ENCODE measurements around the gene CHST14.

The CHST14 gene, protein sequence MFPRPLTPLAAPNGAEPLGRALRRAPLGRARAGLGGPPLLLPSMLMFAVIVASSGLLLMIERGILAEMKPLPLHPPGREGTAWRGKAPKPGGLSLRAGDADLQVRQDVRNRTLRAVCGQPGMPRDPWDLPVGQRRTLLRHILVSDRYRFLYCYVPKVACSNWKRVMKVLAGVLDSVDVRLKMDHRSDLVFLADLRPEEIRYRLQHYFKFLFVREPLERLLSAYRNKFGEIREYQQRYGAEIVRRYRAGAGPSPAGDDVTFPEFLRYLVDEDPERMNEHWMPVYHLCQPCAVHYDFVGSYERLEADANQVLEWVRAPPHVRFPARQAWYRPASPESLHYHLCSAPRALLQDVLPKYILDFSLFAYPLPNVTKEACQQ

DNA sequence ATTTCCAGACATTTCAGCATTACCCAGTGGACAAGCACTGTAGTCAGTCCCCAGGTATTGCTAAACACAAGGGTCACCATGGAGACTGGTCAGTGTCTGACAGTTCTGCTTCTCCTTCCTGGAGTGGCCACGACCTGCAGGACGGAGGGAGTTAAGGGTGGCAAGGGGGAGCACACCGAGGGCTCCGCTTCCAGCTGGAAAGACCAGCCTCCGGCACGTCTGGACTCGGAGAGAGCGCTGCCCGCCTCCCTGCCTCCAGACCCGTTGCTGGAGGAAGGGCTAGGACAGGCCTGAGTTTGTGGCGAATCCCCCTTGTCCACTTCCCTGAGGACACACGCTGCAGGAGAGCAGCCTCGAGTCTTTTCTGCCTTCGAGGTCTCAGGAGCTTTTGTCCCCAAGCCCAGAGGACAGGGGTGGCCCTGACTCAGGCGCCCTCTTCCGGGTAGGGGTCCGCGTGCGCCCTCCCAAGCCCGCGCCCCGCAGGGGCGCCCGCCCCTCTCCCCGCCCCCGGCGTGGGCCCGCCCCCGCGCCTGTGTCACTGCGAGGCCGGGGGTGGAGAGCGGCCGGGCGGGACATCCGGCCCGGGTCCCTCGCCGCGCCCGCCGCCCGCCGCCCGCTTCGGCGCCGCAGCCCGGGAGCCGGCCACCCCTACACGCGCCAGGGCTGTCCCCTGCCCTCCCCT, at the start of gene CHST14:
TSS of gene CHST14 (plus strand) at position 562 of the 682 bp plus-strand sequence. CDS start 230 bp downstream, outside the sequence.
- peak; percentile 61 for DNase-seq (ENCODE audit: low spot score)

DNA sequence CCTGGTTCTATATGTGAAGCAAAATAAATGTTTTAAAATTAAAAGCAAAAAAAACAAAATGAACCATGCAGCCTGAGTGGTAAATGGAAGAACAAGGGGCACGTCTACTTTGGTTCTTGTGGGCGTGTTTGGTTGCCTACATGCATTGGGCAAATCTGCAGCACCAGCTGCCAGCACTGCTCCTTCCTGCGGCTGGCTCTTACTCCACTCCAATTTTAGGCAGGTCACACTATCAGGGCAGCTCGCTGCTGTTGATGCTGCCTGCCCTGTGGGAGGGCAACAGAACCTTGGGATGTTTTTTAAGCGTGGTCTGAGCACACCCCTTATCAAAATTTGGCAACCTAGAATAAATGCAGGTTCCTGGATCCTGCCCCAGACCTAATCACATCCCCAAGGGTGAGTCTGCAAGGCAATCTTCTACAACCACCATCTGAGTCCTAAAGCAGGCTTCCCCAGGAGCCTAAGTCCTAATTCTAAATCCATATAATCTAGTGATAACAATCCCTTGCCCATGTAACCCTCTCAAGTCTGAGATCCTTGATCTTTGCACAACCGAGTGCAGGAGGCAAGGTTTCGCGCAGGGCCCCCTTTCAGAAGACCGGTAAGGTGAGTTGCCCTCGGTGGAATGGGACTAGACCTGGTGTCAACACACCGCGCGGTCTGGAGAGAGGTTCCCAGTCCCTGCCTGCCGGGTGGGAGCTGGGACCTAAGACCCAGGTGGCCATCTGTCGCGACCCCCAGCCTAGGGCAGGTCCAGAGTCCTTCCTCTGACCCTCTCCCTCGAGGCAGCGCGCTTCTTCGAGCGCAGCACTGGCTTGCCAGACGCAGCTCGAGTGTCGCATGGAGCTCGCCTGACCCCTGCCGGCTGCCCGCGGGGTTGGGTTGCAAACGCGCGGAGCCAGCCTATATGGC, 49.3 kb upstream of the CHST14 start:
- peak; percentile 75 for DNase-seq (ENCODE audit: low spot score)

DNA sequence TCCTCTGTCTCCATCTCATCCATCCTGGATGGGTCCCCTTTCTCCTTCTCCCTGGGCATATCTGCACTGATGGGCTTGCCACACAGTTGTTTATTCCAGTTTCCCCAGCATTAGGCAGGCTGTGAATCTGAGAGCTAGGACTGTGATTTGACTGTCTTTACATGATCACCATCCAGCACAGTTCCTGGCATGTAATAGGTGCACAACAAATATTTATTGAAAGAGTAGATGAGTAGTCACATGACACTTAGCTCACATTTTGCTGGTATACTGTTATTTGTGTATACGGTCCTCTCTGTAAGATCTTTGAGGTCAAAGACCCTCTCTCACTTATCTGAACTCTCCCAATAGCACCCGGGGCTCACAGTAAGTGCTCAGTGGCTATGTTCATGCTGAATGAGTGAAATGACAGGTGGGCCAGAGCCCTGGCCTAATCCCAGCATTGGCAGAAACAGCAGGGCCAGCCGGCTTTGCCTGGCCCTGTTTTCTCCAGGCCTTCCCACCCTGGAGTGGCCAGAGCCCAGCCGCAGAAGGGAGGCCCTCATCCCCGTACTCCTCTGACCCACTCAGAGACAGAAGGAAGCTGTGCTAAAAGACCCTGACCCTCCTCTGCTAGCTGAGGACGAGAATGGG, 46.2 kb upstream of the CHST14 start:
- DNase-seq (ENCODE audit: low spot score), result no peak

DNA sequence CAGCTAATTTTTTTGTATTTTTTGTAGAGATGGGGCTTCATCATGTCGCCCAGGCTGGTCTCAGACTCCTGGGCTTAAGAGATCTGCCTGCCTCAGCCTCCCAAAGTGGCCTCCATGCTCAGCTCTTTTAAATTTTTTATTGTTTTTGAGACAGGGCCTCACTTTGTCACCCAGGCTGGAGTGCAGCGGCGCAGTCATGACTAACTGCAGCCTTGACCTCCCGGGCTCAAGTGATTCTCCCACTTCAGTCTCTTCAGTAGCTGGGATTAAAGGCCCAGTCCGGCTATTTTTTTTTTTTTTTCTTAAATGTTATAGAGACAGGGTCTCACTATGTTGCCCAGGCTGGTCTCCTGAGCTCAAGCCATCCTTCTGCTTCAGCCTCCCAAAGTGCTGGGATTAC, 45.1 kb upstream of the CHST14 start:
- DNase-seq (ENCODE audit: low spot score), result no peak

DNA sequence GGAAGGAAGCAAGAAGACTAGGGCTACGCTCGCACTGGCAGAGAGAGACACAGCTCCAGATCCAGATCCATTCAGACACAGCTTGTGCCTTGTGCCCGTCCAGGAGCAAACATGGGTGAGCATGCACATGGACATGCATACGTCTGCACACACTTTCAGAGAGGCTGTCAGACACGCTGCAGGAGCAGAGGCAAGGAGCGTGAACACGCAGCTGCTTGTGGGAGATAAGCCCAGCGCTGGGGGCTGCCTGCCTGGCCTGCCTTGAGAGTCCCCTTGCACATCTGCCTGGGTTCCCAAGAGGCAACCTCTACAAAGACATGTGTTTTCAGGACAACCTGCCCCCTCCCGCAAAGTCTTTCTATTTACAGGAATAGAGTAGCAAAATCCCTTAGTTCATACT, 43.6 kb upstream of the CHST14 start:
- no peak for DNase-seq (ENCODE audit: low spot score)

DNA sequence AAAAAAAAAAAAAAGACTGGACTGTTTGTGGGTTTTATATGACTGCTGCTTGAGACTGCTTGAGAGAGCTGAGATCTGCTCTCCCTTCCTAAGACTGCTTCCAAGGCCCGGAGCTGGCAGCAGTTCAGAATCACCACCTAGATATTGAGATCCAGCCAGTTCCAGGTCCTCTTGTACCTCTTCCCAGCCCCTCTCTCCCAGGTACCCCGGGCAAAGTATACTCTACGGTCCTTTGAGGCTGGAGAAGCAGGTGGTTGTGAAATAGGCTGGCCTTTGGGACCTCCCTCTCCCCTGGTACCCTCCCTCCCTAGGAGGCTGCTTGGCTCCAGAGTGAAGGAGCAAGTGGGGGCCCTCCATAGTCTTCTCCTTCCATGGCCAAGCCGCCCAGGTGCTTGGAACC, 42.6 kb upstream of the CHST14 start:
- DNase-seq (ENCODE audit: low spot score), result no peak

DNA sequence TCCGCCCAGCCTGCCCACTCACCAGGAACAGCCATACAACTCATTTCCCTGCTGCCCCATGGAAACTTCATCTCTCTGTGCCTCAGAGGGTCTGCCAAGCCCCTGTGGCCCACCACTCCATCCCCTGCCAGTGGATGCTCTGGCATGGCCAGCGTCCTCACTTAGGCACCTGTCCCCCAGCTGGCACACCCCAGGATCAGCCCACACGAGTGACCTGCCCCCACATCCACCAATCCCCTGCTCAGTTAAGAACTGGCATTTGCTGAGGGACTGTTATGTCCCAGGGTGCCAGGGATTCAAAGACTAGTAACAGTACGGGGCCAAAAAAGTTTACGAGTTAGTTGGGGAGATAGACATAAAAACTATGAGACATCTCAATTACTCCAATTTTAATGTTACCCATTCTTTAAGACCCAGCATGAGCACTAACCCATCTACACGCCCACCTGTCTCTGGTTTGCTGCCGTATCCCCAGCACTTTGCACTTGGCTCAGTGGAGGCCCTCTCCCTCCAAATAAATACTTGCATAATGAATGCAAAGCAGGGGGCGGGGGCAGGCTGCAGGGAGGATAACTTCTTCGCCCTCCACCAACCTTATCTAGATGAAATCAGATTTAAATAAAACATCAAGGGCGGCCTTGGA, 41.6 kb upstream of the CHST14 start:
- DNase-seq (ENCODE audit: low spot score), result no peak

DNA sequence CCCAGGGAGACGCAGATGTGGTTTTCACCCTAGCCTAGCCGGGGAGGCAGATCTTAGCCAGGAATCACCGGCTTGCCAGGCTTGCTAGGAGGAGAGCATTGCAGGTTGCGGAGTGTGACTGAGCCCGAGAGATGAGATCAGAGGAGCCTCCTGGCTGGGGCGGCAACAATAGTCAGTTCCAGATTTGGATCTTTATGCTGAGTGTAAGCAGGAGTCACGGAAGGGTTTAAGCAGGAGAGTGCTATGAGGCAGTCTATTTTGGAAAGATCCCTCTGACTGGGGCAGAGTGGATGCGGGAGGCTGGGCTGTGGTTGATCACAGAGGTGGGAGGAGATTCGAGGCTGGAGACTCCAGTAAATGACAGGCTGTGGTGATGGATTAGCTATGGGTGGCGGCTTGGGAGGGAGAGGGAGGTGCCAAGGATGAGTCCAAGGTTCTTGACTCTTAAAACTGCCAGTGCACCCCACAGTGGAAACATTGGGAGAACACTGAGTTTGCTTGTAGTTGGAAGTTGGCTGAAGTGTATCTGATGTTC, 40.4 kb upstream of the CHST14 start:
- no peak for DNase-seq (ENCODE audit: low spot score)

DNA sequence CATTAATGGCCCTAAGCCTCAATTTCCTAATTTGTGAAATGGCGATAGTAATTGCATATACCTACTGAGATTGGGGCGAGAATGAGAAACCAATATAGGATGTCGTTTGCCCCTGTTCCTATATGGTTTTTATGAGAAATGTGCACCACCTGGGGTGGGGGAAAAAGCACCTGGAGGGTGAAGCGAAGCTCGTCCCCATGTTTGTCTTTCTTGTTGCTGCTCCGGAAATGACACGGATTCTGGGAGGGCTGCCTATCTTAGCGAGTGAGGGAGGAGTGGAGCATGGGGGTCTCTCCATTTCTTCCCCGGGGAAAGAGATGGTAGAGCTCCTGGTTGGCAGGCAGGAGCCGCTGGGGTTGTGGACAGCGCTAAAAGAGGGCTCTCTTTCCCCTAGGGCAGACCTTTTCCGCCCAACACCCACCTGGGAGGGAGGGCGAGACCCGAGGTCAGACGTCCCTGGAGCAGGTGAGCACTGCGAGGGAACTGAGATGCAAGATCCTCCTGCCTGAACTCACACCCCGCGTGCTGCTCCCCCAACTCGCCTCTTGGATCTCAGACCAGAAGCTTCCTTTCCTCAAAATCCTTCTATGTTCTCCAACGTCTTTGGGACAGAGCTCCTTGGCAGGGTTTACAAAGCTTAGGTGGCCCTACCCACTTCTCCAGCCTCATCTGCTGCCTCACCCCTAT, 35.6 kb upstream of the CHST14 start:
- DNase-seq (ENCODE audit: low spot score), result no peak

DNA sequence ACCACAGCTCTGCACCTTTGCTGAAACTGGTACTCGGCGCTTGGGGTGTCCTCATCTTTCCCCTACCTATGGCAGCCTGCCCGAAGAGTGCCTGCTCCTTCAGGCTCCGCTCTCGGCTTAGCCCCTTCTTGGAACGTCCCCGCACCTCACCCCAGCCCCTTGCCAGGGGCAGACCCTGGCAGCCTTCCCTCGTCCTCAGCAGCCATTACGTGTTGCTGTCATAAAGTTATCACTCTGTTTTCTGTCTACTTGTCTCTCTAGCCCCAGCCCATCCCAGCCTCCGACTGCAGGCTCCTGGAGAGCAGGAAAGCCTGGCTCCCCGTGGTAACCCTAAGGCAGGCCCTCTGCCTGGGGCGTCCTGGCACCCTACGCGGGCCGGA, 35.1 kb upstream of the CHST14 start:
- DNase-seq (ENCODE audit: low spot score), result no peak

DNA sequence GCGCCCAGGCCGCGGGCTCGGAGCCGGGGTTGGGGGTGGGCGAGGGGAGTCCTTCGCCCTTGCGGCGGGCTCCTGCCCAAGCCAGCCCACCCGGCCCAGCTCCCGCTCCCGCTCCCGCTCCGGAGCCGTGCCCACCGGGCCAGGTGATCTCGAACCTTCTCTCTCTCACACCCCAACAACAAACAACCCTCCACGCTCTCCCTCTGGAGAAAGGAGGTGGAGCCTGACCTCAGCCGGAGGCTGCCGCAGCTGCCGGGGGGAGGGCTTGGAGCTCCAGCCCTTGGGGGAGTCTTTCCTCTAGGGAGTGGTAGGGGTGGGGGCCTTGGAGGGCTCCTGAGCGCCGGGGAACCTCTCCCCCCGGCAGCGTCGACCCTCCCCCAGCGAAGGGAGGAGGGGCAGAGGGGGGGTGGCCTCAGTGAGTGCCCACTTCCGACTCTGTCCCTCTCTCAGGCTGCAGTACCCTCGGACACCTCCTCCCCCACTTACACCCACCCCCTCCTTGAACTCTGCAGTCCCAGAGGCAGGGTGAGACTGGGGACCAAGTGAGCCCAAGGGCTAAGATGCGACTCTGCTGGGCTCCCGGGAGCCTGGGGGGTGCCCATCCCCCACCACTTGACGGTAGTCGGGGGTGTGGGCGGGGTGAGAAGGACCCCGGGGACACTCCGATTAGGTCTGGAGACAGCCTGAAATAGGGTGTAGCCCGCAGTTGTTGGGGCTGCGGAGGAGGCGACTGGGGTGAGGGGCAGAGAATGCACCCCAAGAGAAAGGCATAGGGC, 34.5 kb upstream of the CHST14 start:
- DNase-seq (ENCODE audit: low spot score), result no peak

DNA sequence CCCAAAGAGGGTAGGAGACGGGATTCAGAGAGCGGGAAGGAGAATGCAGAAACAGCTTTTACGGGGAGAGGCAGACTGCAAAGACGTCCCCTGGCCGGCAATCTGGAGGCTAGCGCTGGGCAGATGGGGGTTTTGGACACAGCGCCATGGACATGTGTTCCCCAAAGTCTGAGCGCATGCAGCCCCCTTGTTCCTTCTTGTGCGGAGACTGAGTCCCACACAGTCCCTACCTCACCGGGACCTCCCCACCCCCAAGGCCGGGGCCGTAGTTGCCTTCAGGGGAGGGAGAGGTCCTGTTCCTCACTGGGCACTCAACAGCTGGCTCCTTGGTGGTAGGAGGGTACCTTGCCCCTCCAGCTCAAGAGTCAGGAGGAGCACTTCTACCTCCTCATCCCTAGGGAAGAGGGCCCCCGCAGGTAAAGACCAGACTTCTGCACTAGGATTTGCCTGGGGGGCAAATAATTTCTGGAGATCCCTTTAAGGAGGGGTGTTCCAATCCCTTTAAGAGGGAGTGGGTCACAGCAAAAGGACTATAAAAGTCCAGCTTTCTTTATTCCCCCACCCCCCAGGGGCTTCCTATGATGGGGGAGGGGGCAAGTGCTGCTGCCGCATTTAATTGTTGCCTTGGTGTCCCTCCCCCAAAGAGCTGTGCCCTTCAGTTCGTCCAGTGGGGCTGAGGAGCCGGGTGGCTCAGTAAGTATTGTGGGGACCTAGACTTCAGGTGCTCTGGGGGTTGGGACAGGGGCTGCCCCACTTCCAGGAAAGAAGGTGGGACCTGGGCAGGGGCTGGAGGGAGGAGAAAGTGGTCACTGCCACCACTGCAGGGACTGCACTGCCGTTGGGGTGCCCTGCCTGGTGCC, 33.7 kb upstream of the CHST14 start:
- DNase-seq (ENCODE audit: low spot score), result peak; percentile 60

DNA sequence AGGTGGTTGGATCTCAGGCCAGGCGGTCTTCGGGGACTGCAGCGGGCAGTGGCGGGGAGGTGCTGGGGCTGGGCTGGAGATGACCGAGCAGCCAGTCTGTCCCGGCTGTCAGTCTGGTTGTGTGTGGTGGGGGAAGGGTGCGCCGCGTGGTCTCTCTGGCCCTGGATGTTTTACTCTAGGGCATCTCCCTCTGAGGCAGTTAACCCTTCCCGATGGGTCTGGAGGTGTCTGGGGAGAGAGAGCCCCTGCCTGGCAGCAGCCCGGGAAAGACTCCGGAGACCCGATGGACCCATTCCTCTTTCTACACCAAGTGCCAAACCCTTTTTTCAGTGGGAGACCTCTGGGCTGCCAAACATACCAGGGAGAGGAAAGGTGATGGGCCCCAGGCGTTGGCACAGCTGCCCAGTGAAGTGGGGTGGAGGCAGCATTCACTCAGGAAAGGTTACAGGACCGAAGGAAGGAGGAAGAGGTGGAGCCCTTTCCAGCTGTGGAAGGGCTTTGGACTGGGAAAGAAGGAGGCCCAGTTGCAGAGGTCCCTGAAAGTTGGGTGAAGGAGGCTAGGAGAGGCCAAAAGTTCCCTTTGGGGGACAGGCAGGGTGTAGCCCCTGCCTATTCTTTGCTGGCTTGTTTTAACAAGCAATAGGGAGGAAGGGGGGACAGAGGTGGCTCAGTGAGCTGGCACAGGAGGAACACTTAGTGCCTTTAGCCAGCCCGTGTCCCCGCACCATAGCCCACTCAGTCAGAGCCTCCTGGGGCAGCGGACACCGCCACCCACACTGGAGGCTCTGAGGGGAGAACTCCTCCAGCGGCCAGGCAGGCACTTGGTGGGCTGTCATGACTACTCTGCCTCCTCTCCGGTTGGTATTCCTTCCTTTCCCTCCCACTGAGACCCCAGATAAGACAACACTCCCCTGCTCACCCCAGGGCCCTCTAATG, 32.8 kb upstream of the CHST14 start:
- DNase-seq (ENCODE audit: low spot score), result peak; percentile 47

DNA sequence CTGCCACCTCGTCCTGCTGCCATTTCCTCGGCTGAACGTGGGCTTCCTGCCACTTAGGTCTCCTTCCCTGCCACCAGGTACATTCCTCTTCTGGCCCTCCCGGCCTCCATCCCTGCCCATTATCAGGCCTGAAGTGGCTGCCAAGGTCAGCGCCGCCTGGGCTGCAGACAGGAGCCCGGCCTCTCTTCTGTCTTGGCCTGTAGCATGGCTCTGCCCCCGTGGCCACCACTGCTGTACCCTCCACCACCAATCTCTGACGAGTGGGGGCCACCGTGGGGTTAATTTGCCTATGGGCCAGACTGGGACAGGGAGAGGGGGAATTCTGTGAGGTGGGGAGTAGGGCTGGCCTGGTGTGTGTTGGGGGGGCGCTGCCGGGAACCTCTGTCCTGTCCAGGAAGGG, 32.1 kb upstream of the CHST14 start:
- DNase-seq (ENCODE audit: low spot score), result no peak

DNA sequence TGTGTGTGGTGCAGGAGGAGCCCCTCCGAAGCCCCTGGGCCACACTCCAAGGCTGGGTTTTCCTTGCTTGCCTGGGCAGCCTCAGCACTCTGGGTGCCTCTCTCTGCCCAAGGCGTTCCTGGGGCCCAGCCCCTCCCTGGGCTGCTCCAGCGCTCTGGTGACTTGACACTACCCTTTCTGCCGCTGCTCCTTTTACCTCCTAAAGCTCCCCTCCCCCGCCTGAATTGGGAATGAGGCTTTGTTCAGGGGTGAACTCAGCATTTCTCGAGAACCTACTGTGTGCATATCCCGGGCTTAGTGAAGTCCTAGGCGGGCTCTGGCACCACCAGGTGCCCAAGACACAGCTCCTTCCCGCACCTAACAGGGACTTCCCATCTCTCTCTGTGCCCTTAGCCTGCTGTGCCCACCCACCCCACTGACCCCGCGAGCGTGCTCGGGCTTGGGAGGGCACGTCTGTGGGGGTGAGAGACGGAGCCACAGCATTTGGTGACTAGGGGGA, 31.3 kb upstream of the CHST14 start:
- peak; percentile 51 for DNase-seq (ENCODE audit: low spot score)

DNA sequence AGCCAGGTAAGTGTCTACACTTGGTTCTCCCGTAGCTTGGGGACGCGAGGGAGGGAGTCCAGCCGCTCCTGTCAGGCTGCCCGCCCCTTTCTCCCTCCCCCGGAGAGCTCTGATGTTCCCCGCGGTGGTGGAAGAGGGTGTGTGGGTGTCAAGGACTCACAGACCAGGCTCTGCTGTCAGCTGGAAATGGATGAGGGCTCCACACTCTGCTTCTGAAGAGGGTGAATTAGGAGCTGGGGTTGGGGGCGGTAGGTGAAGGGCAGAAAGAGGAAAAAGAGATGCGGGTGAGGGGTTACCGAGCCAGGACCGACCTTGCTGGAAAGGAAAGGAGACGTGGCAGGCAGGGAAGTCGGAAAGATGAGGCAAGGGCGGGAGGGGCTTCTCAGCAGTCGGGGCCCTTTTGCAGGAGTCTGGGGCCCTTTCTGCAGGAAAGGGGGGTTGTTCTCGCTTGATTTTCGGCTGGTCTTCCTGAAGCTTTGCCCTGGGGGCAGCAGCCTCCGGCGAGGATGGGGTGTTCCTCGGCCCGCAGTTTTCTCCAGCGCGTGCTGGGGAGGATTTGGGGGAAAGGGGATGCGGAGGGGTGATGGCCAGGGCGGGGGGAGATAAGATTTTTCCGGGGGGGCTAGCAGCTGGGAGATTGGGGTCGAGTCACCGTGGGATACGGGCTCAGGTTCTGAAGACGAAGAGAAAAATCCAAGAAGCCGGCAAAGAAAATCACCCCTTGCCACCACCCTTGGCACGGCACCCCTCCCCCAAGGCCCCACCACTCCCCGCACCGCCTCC, 30.6 kb upstream of the CHST14 start:
- peak; percentile 47 for DNase-seq (ENCODE audit: low spot score)

Data from cerebellar cortex (tissue), 1 donor.